Muscle of leg (tissue), 11 donors: ENCODE results near the gene CES5A. TPM values are rescaled to one million over a fixed set of nuclear protein-coding genes. Genes with fewer than 3 reads are reported as not detected.
"Not testable (repeated sequence)": the region's sequence is repeated elsewhere in the genome, so short reads cannot be mapped to it uniquely, and the experiment has no call there.

Source experiments
- DNase-seq: peaks from one replicate; pipeline ENCODE4 v3.0.0; 2013
- H3K27ac ChIP-seq: one replicate; pipeline ENCODE4 v1.5.1; 2013; ENCODE audit warnings: mild to moderate bottlenecking, low read length, control low read depth
- H3K27me3 ChIP-seq: one replicate; pipeline ENCODE4 v1.6.1; 2013; ENCODE audit warnings: low read length; ENCODE audit not compliant: control insufficient read depth, insufficient read depth
- H3K36me3 ChIP-seq: one replicate; pipeline ENCODE4 v1.6.1; 2013; ENCODE audit warnings: low read length; ENCODE audit not compliant: control insufficient read depth, insufficient read depth
- H3K4me1 ChIP-seq: one replicate; pipeline ENCODE4 v1.6.1; 2013; ENCODE audit warnings: low read length; ENCODE audit not compliant: control insufficient read depth, insufficient read depth
- H3K4me3 ChIP-seq: one replicate; pipeline ENCODE4 v1.5.1; 2013; ENCODE audit warnings: low read length, control low read depth
- H3K9me3 ChIP-seq: replicated peaks from 2 replicates; pipeline ENCODE4 v1.6.1; 2013; ENCODE audit warnings: low read depth, low read length; ENCODE audit not compliant: control insufficient read depth
- WGBS: methylation state at CpG from one replicate; pipeline ENCODE4 v1.1.5; 2013; ENCODE audit warnings: missing lambda C conversion rate; ENCODE audit not compliant: insufficient coverage; 5-methylcytosine and 5-hydroxymethylcytosine counted together
- polyA plus RNA-seq, 8 donors: library from polyadenylated mRNA; unstranded; fragments of 120-200 nt; gene quantifications; one replicate each; pipeline versions ENCODE4 v1.2.1 to v1.2.3, GENCODE V29; 2013; ENCODE audit warnings: inconsistent platforms in 1 of 8, low replicate concordance in 1 of 8; ENCODE audit not compliant: insufficient read length in 8 of 8, insufficient read depth in 1 of 8
- total RNA-seq: library from RNA; stranded (reverse); fragments of 120-200 nt; gene quantifications from one replicate; pipeline ENCODE4 v1.2.4, GENCODE V29; 2013

CES5A gene
- total and polyA plus RNA-seq, 9 donors = not detected

DNA sequence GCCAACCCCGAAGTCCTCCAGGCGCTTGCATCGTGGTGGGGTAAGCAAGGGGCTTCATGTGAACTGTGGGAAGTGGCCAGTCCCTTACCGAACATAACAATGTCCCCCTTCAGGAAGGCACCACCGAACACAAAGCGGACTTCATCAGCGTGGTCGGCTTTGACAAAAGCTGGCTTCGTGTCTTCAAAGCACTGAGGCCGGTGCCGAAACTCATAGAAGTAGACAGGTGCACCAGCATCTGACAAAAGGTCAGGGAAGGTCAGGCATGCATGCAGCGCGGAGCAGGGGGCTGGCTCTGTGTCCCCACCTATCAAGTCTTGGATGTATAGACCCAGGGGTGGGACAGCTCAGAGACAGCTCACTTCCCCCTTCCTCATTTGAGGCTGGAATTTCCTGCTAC is 25.6 kb downstream of the CES5A start:
- no peaks in the 10 kb centered on the region for H3K36me3 ChIP-seq
- 58% methylated on average over 12 of the region's 13 CpGs for WGBS
- no peaks in the 10 kb centered on the region for H3K9me3 ChIP-seq
- no peaks in the 10 kb centered on the region for H3K4me1 ChIP-seq
- H3K27ac ChIP-seq = no peak overlapping the region
- H3K4me3 ChIP-seq = no peak overlapping the region
- H3K27me3 ChIP-seq = peaks cover 6% of the 10 kb centered on the region
- DNase-seq = no peak

DNA sequence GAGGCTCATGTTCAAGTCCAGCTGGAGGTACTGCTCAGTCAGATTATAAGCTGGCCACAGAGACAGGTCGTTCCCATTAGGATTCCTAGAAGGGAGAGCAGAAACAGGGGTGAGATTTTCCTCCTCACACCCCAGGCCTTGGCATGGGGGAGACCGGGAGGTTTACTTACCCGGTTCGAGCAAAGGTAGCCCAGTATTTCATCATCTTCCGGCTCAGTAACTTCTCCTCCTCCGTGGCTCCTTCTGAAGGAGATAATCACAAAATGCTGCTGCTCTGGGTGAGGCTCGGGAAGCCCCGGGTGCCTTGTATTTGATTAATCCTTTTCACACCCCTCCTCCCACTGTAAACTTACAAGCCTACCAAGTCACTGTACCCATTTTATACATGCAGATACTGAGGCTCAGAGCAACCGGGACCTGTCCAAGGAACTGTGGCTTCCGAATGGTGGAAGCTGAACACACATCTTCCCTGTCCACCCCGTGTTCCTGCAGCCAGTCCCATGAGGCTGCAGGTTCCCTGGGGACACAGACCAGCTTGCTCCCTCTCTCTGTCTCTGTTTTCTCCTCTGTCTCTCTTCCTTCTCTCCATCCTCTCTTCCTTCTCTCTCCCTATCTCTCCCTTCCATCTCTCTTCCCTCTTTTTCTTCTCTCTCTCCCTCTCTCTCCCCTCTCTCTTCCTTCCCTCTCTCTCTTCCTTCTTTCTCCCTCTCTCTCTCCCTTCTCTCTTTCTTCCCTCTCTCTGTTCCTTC is 28.4 kb downstream of the CES5A start:
- Histone ChIP-seq H3K4me3 (no peak overlapping the region), H3K36me3 (no peaks in the 10 kb centered on the region), H3K27me3 (peaks cover 6% of the 10 kb centered on the region), H3K9me3 (no peaks in the 10 kb centered on the region), H3K27ac (no peak overlapping the region), H3K4me1 (no peaks in the 10 kb centered on the region)
- WGBS = 61% methylated on average over 9 of the region's 11 CpGs
- no peak for DNase-seq

DNA sequence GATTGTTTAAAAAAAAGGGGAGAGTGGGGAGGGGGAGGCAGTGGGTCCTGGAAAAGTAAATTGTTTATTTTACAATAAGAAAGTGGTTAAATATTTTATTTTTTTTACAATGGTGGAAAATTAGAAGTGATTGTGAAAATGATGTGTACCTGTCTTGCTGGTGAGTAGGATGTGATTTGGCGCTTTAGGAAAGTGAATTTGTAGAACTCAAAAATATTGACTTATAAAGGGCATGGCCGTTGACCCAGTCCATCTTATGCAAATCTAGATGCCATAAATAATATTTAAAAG is 32.1 kb downstream of the CES5A start:
- no peak for DNase-seq
- H3K27me3 ChIP-seq = peaks cover 6% of the 10 kb centered on the region
- no peaks in the 10 kb centered on the region for H3K36me3 ChIP-seq
- H3K9me3 ChIP-seq = no peaks in the 10 kb centered on the region
- H3K27ac ChIP-seq = no peak overlapping the region
- H3K4me1 ChIP-seq = no peaks in the 10 kb centered on the region
- no peak overlapping the region for H3K4me3 ChIP-seq
- WGBS = no CpG with 5 or more reads among the region's 2 CpGs

DNA sequence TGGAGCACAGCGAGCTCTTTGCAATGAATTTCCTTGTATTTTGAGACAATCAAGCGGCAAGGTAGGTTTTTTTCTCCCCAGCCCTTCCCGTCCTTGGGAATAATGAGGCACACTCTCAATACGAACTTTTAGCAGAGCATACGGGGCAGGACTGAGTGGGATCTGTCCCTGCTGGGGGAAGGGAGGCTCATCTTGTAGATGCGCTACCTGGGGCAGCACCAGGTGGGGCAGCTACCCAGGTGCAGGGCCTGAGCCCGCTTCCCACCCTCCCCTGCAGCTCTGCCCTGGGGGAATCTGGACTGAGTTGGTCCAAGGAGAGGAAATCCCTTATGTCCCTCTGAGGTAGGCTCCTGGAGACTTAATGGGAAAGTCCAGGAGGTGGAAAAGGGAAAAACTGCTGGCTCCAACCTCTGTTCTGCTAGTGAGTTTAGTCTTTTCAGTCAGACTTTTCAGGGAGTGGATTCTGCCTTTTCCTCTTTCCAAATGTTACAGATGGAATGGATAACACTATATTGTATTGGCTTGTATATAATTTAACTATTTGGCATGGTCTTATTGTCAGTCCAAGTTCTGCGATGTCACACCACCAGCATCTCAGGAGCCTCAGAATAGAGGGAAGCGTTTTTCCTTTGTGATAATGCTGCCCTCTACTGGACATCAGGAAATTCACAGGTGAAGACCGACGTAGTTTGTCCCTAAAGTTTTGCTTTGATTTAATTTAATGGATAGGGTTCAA is 32.6 kb downstream of the CES5A start:
- 24% methylated on average over 6 of the region's 11 CpGs for WGBS
- DNase-seq = peak; percentile 68
- no peaks in the 10 kb centered on the region for H3K4me1 ChIP-seq
- no peaks in the 10 kb centered on the region for H3K36me3 ChIP-seq
- H3K27ac ChIP-seq = no peak overlapping the region
- no peak overlapping the region for H3K4me3 ChIP-seq
- H3K9me3 ChIP-seq = no peaks in the 10 kb centered on the region
- H3K27me3 ChIP-seq = peaks cover 6% of the 10 kb centered on the region

DNA sequence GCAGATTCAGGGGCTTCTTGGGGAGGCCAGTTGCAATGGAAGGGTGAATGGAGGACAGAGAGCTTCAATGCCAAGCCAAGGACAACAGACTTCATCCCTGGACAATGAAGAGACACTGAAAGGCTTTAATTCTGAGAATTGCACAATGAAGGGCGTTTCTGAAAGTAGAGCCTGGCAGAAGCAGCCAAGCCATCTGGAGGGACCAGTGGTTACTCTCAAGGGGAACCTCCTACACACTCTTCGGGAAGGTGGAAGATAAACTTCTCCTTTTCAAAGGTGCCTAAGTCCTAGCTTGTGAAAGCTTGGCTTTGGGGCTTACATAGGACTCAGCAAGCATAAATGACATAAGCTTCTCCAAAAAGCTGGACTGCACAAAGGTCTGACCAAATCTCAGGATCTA is 36.1 kb downstream of the CES5A start:
- no peaks in the 10 kb centered on the region for H3K4me1 ChIP-seq
- H3K36me3 ChIP-seq = no peaks in the 10 kb centered on the region
- no peak overlapping the region for H3K4me3 ChIP-seq
- no peaks in the 10 kb centered on the region for H3K27me3 ChIP-seq
- no peak for DNase-seq
- no peak overlapping the region for H3K27ac ChIP-seq
- WGBS = 57% methylated on average over 1 of the region's 2 CpGs
- no peaks in the 10 kb centered on the region for H3K9me3 ChIP-seq

DNA sequence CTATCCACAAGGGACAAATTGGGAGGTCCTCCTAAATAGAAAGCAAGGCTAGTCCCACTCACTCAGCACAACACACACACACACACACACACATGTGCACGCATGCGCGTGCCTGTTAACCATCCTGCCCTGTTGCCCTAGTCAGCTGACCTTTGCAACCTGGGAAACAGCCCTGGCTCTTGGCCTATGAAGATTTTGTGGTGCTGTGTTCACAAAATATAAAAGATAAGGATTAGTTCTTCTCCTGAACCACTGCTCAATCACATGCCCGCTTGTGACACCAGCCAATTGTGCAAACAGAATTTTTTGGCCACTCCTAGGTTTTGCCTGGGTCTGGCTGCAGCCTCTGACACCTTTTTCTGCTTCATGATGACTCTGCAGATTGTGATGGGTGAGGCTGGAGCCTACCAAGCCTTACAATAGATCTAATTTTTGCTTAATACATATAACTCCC is 39.0 kb downstream of the CES5A start:
- Histone ChIP-seq H3K9me3 (no peaks in the 10 kb centered on the region), H3K27ac (no peak overlapping the region), H3K27me3 (peaks cover 5% of the 10 kb centered on the region), H3K36me3 (no peaks in the 10 kb centered on the region), H3K4me3 (no peak overlapping the region), H3K4me1 (peaks cover 7% of the 10 kb centered on the region)
- DNase-seq = no peak
- whole genome bisulfite sequencing = no CpG with 5 or more reads among the region's 4 CpGs

DNA sequence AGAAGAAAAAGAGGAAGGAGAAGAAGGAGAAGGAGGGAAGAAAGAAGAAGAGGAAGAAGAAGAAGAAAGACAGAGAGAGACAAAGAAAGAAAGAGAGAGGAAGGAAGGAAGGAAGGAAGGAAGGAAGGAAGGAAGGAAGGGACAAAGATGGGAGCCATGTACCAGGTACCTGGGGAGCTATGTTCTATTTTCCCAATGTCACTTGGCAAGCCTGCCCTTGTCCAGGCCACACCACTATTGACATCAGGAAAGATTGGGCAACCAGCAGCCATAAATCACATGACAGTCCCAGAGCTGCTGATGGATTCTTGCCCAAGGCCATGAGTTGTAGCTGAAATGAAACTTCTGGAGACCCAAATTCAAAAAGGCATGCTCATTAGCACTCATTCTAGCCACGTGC is 39.6 kb downstream of the CES5A start:
- no peak for DNase-seq
- peaks cover 7% of the 10 kb centered on the region for H3K4me1 ChIP-seq
- H3K27ac ChIP-seq = no peak overlapping the region
- H3K9me3 ChIP-seq = no peaks in the 10 kb centered on the region
- H3K27me3 ChIP-seq = peaks cover 5% of the 10 kb centered on the region
- H3K36me3 ChIP-seq = no peaks in the 10 kb centered on the region
- H3K4me3 ChIP-seq = no peak overlapping the region
- WGBS = no CpG with 5 or more reads among the region's 1 CpG

DNA sequence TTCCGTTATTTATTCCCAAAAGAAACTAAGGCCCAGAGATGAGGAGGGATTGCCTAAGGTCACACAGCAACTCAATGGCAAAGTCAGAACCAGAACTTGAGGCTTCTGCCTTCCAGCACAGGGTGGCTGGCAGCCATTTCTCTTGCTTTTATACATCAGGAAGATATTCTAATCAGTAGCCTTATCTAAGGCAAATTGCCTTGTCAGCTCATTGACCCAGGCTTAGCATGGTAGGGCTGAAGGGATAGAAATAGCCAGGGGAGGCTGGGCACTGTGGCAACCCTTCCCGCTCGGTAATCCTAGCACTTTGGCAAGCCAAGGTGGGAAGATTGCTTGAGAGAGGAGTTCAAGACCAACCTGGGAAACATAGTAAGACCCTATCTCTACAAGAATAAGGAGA is 40.0 kb downstream of the CES5A start:
- H3K27ac ChIP-seq, H3K27me3 ChIP-seq, H3K4me3 ChIP-seq, DNase-seq, H3K9me3 ChIP-seq, H3K4me1 ChIP-seq, H3K36me3 ChIP-seq: not testable (repeated sequence)
- no CpG with 5 or more reads among the region's 3 CpGs for WGBS

DNA sequence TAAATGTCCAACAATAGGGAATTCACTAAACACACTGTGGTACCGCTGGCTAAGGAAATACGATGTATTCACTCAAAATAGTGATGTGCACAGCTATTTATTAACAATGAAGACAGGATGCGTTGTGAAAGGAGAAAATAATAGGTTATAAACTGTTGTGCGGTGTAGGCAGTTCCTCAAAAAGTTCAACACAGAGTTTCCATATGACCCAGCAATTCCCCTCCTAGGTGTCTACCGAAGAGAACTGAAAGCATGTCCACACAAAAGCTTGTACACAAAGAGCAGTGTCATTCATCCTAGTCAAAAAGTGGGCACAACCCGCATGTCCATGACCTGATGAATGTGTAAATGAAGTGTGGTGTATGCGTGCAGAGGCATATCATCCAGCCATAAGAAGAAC is 41.1 kb downstream of the CES5A start:
- H3K36me3 ChIP-seq = no peaks in the 10 kb centered on the region
- no peak overlapping the region for H3K4me3 ChIP-seq
- H3K27me3 ChIP-seq = peaks cover 5% of the 10 kb centered on the region
- peak; percentile 16 for DNase-seq
- H3K27ac ChIP-seq = no peak overlapping the region
- WGBS = 100% methylated on average over 2 of the region's 7 CpGs
- H3K9me3 ChIP-seq = no peaks in the 10 kb centered on the region
- H3K4me1 ChIP-seq = peaks cover 7% of the 10 kb centered on the region

DNA sequence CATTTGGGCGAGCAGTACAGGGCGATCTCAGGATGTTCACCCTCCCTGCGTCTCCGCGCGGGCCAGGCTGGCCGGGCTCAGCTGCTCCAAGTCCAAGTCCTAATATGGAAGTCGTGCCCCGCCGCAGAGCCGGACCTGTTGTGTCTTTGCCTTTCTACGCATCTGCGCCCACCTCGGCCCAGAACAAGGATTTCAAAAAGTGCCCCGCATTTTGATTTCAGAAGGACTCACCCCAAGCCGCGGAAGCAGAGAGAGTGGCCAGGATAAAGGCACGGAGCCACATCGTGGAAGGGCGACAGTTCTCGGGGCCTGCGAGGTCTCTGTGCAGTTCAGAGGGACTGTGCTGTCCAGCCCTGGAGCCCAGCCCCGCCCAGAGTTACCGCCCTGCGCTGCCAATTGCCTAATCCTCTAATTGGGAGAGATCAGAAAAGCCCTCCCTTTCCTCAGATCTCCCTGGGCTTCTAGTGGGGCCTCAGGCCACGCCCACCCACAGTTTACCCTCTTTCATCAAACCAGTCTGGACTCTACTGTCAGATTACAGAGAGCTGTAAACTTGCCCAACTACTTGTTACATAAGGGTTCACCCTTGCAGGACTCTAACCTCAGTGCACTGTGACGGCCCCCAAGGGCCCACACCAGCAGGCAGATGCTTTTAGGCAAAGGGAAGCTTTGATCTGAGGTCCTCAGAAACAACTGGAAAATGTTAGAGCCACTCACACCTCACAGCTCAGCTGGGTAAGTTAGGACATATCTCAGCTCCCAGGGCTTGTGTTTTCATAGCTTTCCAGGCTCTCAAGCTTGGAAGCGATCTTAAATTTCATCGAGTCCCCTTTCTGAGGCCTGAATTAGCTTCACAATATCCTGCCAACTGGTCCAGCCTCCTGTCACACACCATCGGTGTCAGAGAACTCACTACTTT is 42.1 kb downstream of the CES5A start, which contains the start of gene CES1:
Gene CES1 (minus strand): TSS at position 324 of the 919 bp plus-strand sequence. CDS start 41 bp downstream, at position 283.
- Histone ChIP-seq H3K36me3 (no peaks in the 10 kb centered on the region), H3K9me3 (no peaks in the 10 kb centered on the region), H3K4me3 (no peak within 1 kb of the TSS), H3K4me1 (peaks cover 7% of the 10 kb centered on the region), H3K27me3 (peaks cover 5% of the 10 kb centered on the region), H3K27ac (no peak within 1 kb of the TSS)
- 28% methylated on average over 27 of the region's 30 CpGs for WGBS
- DNase-seq = no peak
